CD4-positive, alpha-beta T cell (primary cell): Measurements from ENCODE around the gene AVPR2. TPM values are rescaled to one million over a fixed set of nuclear protein-coding genes. Genes with fewer than 3 reads are reported as not detected.

Source experiments
- ATAC-seq: fragments of 200-7000 bp; cut with Tn5 transposase; one replicate; pipeline ENCODE4 v1.10.0; 2022; ENCODE audit warnings: mild to moderate bottlenecking; ENCODE audit not compliant: poor library complexity
- CTCF ChIA-PET: fragments of 350-600 bp; sonication (Branson Sonifier 250); formaldehyde crosslinking; loops from one replicate; lab custom pipeline; 2021; ENCODE audit warnings: antibody characterized with exemption, inconsistent platforms; lab: Charles Lee
- POLR2A ChIA-PET: fragments of 350-600 bp; sonication (Branson Sonifier 250); formaldehyde crosslinking; loops from one replicate; lab custom pipeline; 2021; ENCODE audit warnings: antibody characterized with exemption, inconsistent platforms; lab: Charles Lee
- DNase-seq, 14 experiments: peaks; one replicate each; pipeline ENCODE4 v3.0.0-alpha.2; 2013 to 2020; ENCODE audit warnings: mixed read lengths in 2 of 14
- H3K27ac ChIP-seq, 2 donors: one replicate each; pipeline versions ENCODE4 v1.5.1 to v1.7.0; 2013; ENCODE audit warnings: low read length in 2 of 2, low read depth in 1 of 2, mild to moderate bottlenecking in 1 of 2
- H3K27me3 ChIP-seq, 2 experiments: 1 replicate in 1 of 2; 2 replicates in 1 of 2; pipeline versions ENCODE4 v1.6.1 to v1.7.0; 2013; ENCODE audit warnings: low read length in 2 of 2, control low read depth in 1 of 2, mild to moderate bottlenecking in 1 of 2, moderate library complexity in 1 of 2; ENCODE audit not compliant: insufficient read depth in 2 of 2, control insufficient read depth in 1 of 2
- H3K36me3 ChIP-seq: one replicate; pipeline ENCODE4 v1.6.1; 2013; ENCODE audit warnings: low read length, control low read depth; ENCODE audit not compliant: insufficient read depth
- H3K4me1 ChIP-seq: one replicate; pipeline ENCODE4 v1.6.1; 2013; ENCODE audit warnings: low read length, control low read depth; ENCODE audit not compliant: insufficient read depth
- H3K4me3 ChIP-seq: one replicate; pipeline ENCODE4 v1.5.1; 2013; ENCODE audit warnings: mild to moderate bottlenecking, low read length, moderate library complexity
- H3K9me3 ChIP-seq, 2 experiments: 1 replicate in 1 of 2; 2 replicates in 1 of 2; pipeline versions ENCODE4 v1.6.1 to v1.7.0; 2013; ENCODE audit warnings: low read length in 2 of 2, mild to moderate bottlenecking in 2 of 2, control low read depth in 1 of 2, moderate library complexity in 1 of 2; ENCODE audit not compliant: control insufficient read depth in 1 of 2, insufficient read depth in 1 of 2
- H3K27ac Mint-ChIP-seq: one replicate; pipeline ENCODE4 v1.8.0; 2020; ENCODE audit warnings: mixed read lengths
- H3K27me3 Mint-ChIP-seq: one replicate; pipeline ENCODE4 v1.8.0; 2021; ENCODE audit warnings: mixed read lengths
- H3K36me3 Mint-ChIP-seq: one replicate; pipeline ENCODE4 v1.8.0; 2021; ENCODE audit warnings: low read depth, mixed read lengths
- H3K4me1 Mint-ChIP-seq: one replicate; pipeline ENCODE4 v1.8.0; 2021; ENCODE audit warnings: low read depth, mixed read lengths
- H3K4me3 Mint-ChIP-seq: one replicate; pipeline ENCODE4 v1.8.0; 2020; ENCODE audit warnings: mild to moderate bottlenecking, mixed read lengths
- H3K9me3 Mint-ChIP-seq: one replicate; pipeline ENCODE4 v1.8.0; 2020; ENCODE audit warnings: mixed read lengths
- CTCF ChIP-seq: fragments of 200-600 bp; IDR thresholded peaks from one replicate; pipeline ENCODE4 v1.8.0; 2022; ENCODE audit warnings: antibody characterized with exemption, mild to moderate bottlenecking
- intact Hi-C, 2 experiments: fragments of 100-400 bp; cut with DNase I in 1 of 2; cut with micrococcal nuclease in 1 of 2; formaldehyde crosslinking; loops; one replicate each; pipeline versions ENCODE4 v1.15.1 to v1.9.0; 2023 to 2025; cut with DNase I, micrococcal nuclease
- total RNA-seq, 174 experiments: library from RNA in 2 of 174; stranded (reverse) in 2 of 174; gene quantifications; one replicate each; pipeline ENCODE4 v1.2.3 and lab custom pipeline; 2021 to 2026

The AVPR2 gene
- total RNA-seq, 2 experiments from 2014 or later: not detected

- intact Hi-C loops: loop anchor here in 1 of 2 experiments (10.0 kb wide), 1 partner anchor 987 kb away; no protein-coding TSS in a partner anchor
- H3K36me3 Mint-ChIP-seq: no peaks in the 10 kb centered on the region
- peak overlapping the region; percentile 68 for H3K4me3 Mint-ChIP-seq
- H3K4me1 Mint-ChIP-seq: peaks cover 18% of the 10 kb centered on the region
- H3K27ac ChIP-seq: no peak overlapping the region
- no peak for TF ChIP-seq CTCF
- POLR2A ChIA-PET: interaction anchor here (10.3 kb wide), 1 partner anchor 16 kb away, joined by 196 read pairs; the partner anchor contains the start of gene ARHGAP4
- H3K27me3 Mint-ChIP-seq: no peaks in the 10 kb centered on the region
- no peak overlapping the region for H3K4me3 ChIP-seq
- no peaks in the 10 kb centered on the region for H3K36me3 ChIP-seq
- no peaks in the 10 kb centered on the region for H3K27me3 ChIP-seq
- H3K27ac Mint-ChIP-seq: peak overlapping the region; percentile 56
- no peaks in the 10 kb centered on the region for H3K9me3 ChIP-seq
- no peak for ATAC-seq
- no peak for DNase-seq
- H3K9me3 Mint-ChIP-seq: no peaks in the 10 kb centered on the region
- H3K4me1 ChIP-seq: peaks cover 35% of the 10 kb centered on the region
- CTCF ChIA-PET: no interaction called here
Observed at GRCh38 chrX:153941336-153942252, 37.1 kb downstream of the AVPR2 start.

DNA sequence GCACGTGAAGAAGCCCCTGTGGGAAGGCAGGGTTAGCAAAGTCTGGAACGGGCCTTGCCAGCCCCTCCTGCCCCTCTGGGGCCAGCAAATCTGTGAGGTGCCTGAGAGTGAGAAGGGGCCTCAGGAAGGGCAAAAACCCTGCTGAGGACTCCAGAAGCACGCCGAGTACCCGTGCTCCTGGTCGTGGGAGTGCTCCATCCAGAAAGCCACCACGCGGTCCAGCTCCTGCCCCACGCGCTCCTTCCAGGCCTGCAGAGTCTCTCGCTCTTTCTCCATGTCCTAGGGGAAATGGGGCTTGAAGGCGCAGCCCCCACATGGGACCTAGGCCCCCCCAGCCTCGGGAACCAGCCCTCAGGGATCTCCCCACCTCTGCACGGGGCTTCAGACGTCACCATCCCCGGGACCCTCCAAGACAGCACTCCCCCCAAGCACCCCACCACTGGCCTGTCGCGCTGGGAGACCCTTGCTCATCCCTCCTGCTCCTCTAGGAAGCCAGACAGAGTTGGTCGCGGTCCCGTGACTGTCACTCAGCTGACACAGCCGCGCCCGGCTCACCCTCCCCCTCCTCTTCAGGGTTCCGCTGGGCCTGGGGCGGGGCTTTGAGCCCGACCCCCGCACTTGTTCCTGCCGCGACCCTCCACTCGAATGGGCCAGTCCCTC lies 39.8 kb downstream of the AVPR2 start, which contains the start of gene RENBP:
Gene RENBP (minus strand): TSS at position 504 of the 660 bp plus-strand sequence. CDS start 33 bp downstream, at position 471.
- peaks cover 6% of the 10 kb centered on the region for H3K36me3 Mint-ChIP-seq
- no peaks in the 10 kb centered on the region for H3K9me3 Mint-ChIP-seq

More for the DNA sequence above, 39.8 kb downstream of the AVPR2 start, which contains the start of gene RENBP:
- H3K4me3 Mint-ChIP-seq: peak within 1 kb of the TSS; percentile 86
- H3K27ac ChIP-seq: no peak within 1 kb of the TSS
- H3K36me3 ChIP-seq: peaks cover 8% of the 10 kb centered on the region
- no peaks in the 10 kb centered on the region for H3K9me3 ChIP-seq
- TF ChIP-seq CTCF: no peak
- H3K27me3 ChIP-seq: no peaks in the 10 kb centered on the region
- ChIA-PET CTCF (interaction anchor here (0.8 to 1.4 kb wide), 3 partner anchors 19 to 180 kb away, joined by 3 to 6 read pairs (median 5); partner anchors contain the start of gene PLXNB3), POLR2A (interaction anchor here (1.1 to 10.3 kb wide), 5 partner anchors 9 to 33 kb away, joined by 3 to 196 read pairs (median 3); partner anchors contain the start of genes ARHGAP4 and NAA10)
- ATAC-seq (peak; percentile 59), DNase-seq (peak in 10 of 14 experiments; percentile 33 to 69 (median 51))
- peaks cover 54% of the 10 kb centered on the region for H3K4me1 ChIP-seq
- H3K27ac Mint-ChIP-seq: peak within 1 kb of the TSS; percentile 76
- intact Hi-C loops: loop anchor here in 1 of 2 experiments (10.0 kb wide), 1 partner anchor 989 kb away; no protein-coding TSS in a partner anchor
- H3K4me1 Mint-ChIP-seq: peaks cover 20% of the 10 kb centered on the region
- H3K4me3 ChIP-seq: peak within 1 kb of the TSS; percentile 54
- H3K27me3 Mint-ChIP-seq: no peaks in the 10 kb centered on the region
